SK-N-SH treated with all-trans-retinoic acid at 6 μM for 48 hours (cell line): ENCODE measurements around the gene ANKRD11.

ENCODE experiments used
- ATAC-seq: fragments of 200-7000 bp; cut with Tn5 transposase; 3 replicates; pipeline ENCODE4 v1.9.1; 2020; ENCODE audit warnings: mild to moderate bottlenecking, moderate library complexity
- ARNTL ChIP-seq: fragments of 450-650 bp; formaldehyde crosslinking; IDR thresholded peaks from 2 replicates; pipeline ENCODE4 v1.5.0; 2020; ENCODE audit warnings: low read depth, mild to moderate bottlenecking, moderate library complexity, borderline replicate concordance
- CSDC2 ChIP-seq: fragments of 250-450 bp; sonication (Bioruptor Pico); IDR thresholded peaks from 2 replicates; pipeline ENCODE4 v1.5.0; 2020; ENCODE audit warnings: mild to moderate bottlenecking, moderate library complexity
- ESRRG ChIP-seq: fragments of 250-450 bp; sonication (Bioruptor Pico); IDR thresholded peaks from 2 replicates; pipeline ENCODE4 v1.6.1; 2021; ENCODE audit warnings: mild to moderate bottlenecking
- GLIS3 ChIP-seq: fragments of 250-450 bp; sonication (Bioruptor Pico); IDR thresholded peaks from 2 replicates; pipeline ENCODE4 v1.5.0; 2020; ENCODE audit warnings: mild to moderate bottlenecking, moderate library complexity
- ISL1 ChIP-seq: fragments of 250-450 bp; sonication (Bioruptor Pico); IDR thresholded peaks from 2 replicates; pipeline ENCODE4 v2.1.2; 2022; ENCODE audit warnings: mild to moderate bottlenecking, moderate library complexity
- OSR1 ChIP-seq: fragments of 250-450 bp; sonication (Bioruptor Pico); IDR thresholded peaks from 2 replicates; pipeline ENCODE4 v1.8.0; 2022; ENCODE audit warnings: moderate library complexity, mild to moderate bottlenecking, inconsistent platforms
- PPARA ChIP-seq: fragments of 250-450 bp; sonication (Bioruptor Pico); IDR thresholded peaks from 2 replicates; pipeline ENCODE4 v1.5.0; 2020; ENCODE audit warnings: mild to moderate bottlenecking, borderline replicate concordance
- RARB ChIP-seq: fragments of 250-450 bp; sonication (Bioruptor Pico); IDR thresholded peaks from 2 replicates; pipeline ENCODE4 v1.8.0; 2021; ENCODE audit warnings: mild to moderate bottlenecking, moderate library complexity
- ZC3H10 ChIP-seq: fragments of 250-450 bp; sonication (Bioruptor Pico); IDR thresholded peaks from 2 replicates; pipeline ENCODE4 v1.5.1; 2021; ENCODE audit warnings: mild to moderate bottlenecking, moderate library complexity
- ZFP3 ChIP-seq: fragments of 250-450 bp; sonication (Bioruptor Pico); IDR thresholded peaks from 2 replicates; pipeline ENCODE4 v1.5.0; 2020; ENCODE audit warnings: mild to moderate bottlenecking, moderate library complexity
- ZFP30 ChIP-seq: fragments of 450-650 bp; formaldehyde crosslinking; IDR thresholded peaks from 2 replicates; pipeline ENCODE4 v1.5.0; 2022; ENCODE audit warnings: mild to moderate bottlenecking, moderate library complexity
- ZNF565 ChIP-seq: fragments of 450-650 bp; formaldehyde crosslinking; conservative IDR thresholded peaks from 2 replicates; pipeline ENCODE4 v1.5.0; 2020; ENCODE audit warnings: low read depth, mild to moderate bottlenecking, moderate library complexity
- ZNF70 ChIP-seq: fragments of 450-650 bp; formaldehyde crosslinking; IDR thresholded peaks from 2 replicates; pipeline ENCODE4 v1.5.0; 2020; ENCODE audit warnings: mild to moderate bottlenecking, moderate library complexity
- ZNF8 ChIP-seq: fragments of 450-650 bp; formaldehyde crosslinking; IDR thresholded peaks from 2 replicates; pipeline ENCODE4 v1.5.0; 2020; ENCODE audit warnings: mild to moderate bottlenecking, moderate library complexity
- TF ChIP-seq, protein P1 (sequence below): fragments of 250-450 bp; sonication (Bioruptor Pico); IDR thresholded peaks from 2 replicates; pipeline ENCODE4 v1.5.1; 2020; ENCODE audit warnings: low read depth, mild to moderate bottlenecking, moderate library complexity
- TF ChIP-seq, protein P2 (sequence below): fragments of 250-450 bp; sonication (Bioruptor Pico); IDR thresholded peaks from 2 replicates; pipeline ENCODE4 v1.8.0; 2020; ENCODE audit warnings: mild to moderate bottlenecking, moderate library complexity, borderline replicate concordance
- TF ChIP-seq, protein P3 (sequence below): fragments of 250-450 bp; sonication (Bioruptor Pico); IDR thresholded peaks from 2 replicates; pipeline ENCODE4 v1.8.0; 2021; ENCODE audit warnings: low read depth, mild to moderate bottlenecking, moderate library complexity, borderline replicate concordance
- TF ChIP-seq, protein P4 (sequence below): fragments of 250-450 bp; sonication (Bioruptor Pico); IDR thresholded peaks from 2 replicates; pipeline ENCODE4 v1.5.1; 2021; ENCODE audit warnings: mild to moderate bottlenecking, moderate library complexity

Gene ANKRD11

DNA sequence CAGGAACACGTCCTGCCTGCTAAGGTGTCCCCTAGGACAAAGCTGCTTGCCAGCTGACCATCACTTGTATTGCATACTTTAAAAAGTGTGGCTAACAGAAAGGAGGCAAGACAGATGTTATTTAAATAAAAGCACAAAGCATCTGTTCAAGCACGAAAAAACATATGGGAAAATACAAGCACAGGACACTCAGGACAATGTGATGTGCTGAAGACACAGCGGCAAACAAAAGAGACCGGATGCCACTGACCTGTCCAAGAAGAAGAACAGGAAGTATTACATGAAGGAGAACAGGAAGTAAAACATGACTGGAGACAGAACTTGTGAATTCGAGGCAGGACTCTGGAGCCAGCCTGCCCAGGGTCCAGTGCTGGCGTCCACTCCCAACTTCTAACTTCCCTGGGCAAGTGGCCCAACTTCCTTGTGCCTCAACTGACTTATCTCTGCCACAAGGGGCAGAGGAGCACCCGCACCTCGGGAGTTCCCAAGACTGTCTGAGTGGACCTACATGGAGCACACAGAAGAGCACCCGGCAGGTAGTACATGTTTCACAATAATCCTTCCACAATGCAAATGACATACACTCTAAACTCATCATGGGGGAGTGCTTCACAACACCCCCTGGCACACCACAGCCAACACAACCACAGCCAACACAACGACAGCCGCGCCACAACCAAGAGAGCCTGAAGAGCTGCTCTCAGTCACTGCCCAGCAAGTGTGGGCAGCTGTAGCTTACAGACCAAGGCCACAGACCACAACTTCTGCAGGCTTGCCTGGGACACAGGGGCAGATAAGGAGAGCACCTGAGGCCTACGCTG lies 36.6 kb downstream of the ANKRD11 start (continued):
- TF ChIP-seq, protein P1, sequence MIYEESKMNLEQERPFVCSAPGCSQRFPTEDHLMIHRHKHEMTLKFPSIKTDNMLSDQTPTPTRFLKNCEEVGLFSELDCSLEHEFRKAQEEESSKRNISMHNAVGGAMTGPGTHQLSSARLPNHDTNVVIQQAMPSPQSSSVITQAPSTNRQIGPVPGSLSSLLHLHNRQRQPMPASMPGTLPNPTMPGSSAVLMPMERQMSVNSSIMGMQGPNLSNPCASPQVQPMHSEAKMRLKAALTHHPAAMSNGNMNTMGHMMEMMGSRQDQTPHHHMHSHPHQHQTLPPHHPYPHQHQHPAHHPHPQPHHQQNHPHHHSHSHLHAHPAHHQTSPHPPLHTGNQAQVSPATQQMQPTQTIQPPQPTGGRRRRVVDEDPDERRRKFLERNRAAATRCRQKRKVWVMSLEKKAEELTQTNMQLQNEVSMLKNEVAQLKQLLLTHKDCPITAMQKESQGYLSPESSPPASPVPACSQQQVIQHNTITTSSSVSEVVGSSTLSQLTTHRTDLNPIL (CRISPR knock-in tag), result no peak
- no peak for TF ChIP-seq RARB (CRISPR knock-in tag)
- no peak for TF ChIP-seq OSR1 (CRISPR knock-in tag)
- no peak for TF ChIP-seq ZNF565 (CRISPR knock-in tag)
- no peak for TF ChIP-seq ZC3H10 (CRISPR knock-in tag)
- TF ChIP-seq, all 23 proteins: peak for 0

DNA sequence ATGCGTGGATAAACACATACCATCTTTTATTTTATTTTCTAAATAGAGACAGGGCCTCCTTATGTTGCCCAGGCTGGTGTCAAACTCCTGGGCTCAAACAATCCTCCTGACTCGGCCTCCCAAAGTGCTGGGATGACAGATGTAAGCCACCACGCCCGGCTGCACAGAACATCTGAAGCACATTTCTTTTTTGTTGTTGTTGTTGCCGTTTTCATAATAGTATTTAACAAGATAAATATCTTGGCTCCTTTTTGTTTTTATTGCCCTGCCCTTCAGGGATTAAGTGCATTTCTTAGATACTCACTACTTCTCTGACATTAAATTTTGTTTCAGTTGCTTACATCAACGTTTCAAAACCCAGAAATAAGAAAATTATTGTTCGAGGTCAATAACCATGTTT lies 37.4 kb downstream of the ANKRD11 start:
- no peak for ATAC-seq
- TF ChIP-seq PPARA (CRISPR knock-in tag), result no peak
- TF ChIP-seq, protein P2, sequence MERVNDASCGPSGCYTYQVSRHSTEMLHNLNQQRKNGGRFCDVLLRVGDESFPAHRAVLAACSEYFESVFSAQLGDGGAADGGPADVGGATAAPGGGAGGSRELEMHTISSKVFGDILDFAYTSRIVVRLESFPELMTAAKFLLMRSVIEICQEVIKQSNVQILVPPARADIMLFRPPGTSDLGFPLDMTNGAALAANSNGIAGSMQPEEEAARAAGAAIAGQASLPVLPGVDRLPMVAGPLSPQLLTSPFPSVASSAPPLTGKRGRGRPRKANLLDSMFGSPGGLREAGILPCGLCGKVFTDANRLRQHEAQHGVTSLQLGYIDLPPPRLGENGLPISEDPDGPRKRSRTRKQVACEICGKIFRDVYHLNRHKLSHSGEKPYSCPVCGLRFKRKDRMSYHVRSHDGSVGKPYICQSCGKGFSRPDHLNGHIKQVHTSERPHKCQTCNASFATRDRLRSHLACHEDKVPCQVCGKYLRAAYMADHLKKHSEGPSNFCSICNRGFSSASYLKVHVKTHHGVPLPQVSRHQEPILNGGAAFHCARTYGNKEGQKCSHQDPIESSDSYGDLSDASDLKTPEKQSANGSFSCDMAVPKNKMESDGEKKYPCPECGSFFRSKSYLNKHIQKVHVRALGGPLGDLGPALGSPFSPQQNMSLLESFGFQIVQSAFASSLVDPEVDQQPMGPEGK (CRISPR knock-in tag), result no peak
- TF ChIP-seq ZC3H10 (CRISPR knock-in tag), result no peak
- TF ChIP-seq, protein P3, sequence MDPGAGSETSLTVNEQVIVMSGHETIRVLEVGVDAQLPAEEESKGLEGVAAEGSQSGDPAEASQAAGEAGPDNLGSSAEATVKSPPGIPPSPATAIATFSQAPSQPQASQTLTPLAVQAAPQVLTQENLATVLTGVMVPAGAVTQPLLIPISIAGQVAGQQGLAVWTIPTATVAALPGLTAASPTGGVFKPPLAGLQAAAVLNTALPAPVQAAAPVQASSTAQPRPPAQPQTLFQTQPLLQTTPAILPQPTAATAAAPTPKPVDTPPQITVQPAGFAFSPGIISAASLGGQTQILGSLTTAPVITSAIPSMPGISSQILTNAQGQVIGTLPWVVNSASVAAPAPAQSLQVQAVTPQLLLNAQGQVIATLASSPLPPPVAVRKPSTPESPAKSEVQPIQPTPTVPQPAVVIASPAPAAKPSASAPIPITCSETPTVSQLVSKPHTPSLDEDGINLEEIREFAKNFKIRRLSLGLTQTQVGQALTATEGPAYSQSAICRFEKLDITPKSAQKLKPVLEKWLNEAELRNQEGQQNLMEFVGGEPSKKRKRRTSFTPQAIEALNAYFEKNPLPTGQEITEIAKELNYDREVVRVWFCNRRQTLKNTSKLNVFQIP, result no peak
- TF ChIP-seq GLIS3 (CRISPR knock-in tag), result no peak
- TF ChIP-seq ISL1 (CRISPR knock-in tag), result no peak
- no peak for TF ChIP-seq ZFP30 (CRISPR knock-in tag)
- TF ChIP-seq ARNTL (CRISPR knock-in tag), result no peak
- TF ChIP-seq, protein P4, sequence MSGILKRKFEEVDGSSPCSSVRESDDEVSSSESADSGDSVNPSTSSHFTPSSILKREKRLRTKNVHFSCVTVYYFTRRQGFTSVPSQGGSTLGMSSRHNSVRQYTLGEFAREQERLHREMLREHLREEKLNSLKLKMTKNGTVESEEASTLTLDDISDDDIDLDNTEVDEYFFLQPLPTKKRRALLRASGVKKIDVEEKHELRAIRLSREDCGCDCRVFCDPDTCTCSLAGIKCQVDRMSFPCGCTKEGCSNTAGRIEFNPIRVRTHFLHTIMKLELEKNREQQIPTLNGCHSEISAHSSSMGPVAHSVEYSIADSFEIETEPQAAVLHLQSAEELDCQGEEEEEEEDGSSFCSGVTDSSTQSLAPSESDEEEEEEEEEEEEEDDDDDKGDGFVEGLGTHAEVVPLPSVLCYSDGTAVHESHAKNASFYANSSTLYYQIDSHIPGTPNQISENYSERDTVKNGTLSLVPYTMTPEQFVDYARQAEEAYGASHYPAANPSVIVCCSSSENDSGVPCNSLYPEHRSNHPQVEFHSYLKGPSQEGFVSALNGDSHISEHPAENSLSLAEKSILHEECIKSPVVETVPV (CRISPR knock-in tag), result no peak
- TF ChIP-seq ZNF565 (CRISPR knock-in tag), result no peak
- TF ChIP-seq, protein P1 (CRISPR knock-in tag), result no peak
- no peak for TF ChIP-seq RARB (CRISPR knock-in tag)
- no peak for TF ChIP-seq CSDC2 (CRISPR knock-in tag)
- no peak for TF ChIP-seq ZNF70
- TF ChIP-seq OSR1 (CRISPR knock-in tag), result no peak

DNA sequence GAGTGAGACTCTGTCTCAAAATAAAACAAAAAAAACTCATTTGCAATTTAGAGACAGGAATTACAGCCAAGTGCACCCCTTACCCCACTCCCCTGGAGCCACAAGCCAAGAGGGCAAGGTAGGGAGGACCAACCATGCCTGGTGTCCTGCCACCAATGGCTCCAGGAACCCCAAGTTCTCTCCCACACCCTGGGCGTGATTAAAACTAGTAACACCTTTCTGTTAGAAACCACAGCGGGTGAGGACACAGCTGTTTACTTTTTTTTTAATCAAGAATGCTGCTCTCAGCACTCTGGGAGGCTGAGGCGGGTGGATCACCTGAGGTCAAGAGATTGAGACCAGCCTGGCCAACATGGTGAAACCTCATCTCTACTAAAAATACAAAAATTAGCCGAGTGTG lies 38.1 kb downstream of the ANKRD11 start:
- ATAC-seq, result no peak
- TF ChIP-seq ZFP30 (CRISPR knock-in tag), result no peak
- no peak for TF ChIP-seq ZFP3 (CRISPR knock-in tag)

DNA sequence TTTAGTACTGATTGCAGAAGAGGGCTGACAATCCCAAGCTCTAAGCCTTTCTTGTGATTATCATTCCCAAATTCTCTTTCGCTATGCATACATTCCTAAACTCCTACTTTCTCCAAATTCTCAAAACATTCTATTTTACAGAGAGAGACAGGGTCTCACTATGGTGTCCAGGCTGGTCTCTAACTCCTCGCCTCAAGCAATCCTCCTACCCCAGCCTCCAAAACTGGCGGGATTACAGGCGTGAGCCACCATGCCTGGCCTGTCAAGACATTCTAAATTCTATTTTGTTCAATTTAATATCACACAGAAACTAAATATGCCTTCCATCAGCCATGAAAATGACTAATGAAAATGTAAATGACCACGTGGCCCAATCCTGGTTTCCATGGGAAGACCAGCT lies 39.8 kb downstream of the ANKRD11 start:
- no peak for ATAC-seq
- TF ChIP-seq ARNTL (CRISPR knock-in tag) (no peak), ZNF8 (CRISPR knock-in tag) (no peak), ZFP3 (CRISPR knock-in tag) (no peak), ZC3H10 (CRISPR knock-in tag) (no peak), OSR1 (CRISPR knock-in tag) (no peak), CSDC2 (CRISPR knock-in tag) (no peak), RARB (CRISPR knock-in tag) (no peak), ESRRG (no peak)
- TF ChIP-seq, protein P2 (CRISPR knock-in tag), result no peak
